Colon (tissue), 2 donors: ENCODE results near the gene VAV1.
"Not testable (repeated sequence)": the region's sequence is repeated elsewhere in the genome, so short reads cannot be mapped to it uniquely, and the experiment has no call there.

Experiments used
- FAIRE-seq: peaks from 2 replicates; lab custom pipeline; 2012; peaks lifted over from hg19 to GRCh38; lab: Jason Lieb, UNC
- donor health status: control.
- donor health status: control.

The VAV1 gene

GRCh38 chr19:6819323-6819722, 46.8 kb downstream of the VAV1 start:
- FAIRE-seq: no peak

- no peak for FAIRE-seq
Measured at GRCh38 chr19:6820237-6820636, 47.7 kb downstream of the VAV1 start.

DNA sequence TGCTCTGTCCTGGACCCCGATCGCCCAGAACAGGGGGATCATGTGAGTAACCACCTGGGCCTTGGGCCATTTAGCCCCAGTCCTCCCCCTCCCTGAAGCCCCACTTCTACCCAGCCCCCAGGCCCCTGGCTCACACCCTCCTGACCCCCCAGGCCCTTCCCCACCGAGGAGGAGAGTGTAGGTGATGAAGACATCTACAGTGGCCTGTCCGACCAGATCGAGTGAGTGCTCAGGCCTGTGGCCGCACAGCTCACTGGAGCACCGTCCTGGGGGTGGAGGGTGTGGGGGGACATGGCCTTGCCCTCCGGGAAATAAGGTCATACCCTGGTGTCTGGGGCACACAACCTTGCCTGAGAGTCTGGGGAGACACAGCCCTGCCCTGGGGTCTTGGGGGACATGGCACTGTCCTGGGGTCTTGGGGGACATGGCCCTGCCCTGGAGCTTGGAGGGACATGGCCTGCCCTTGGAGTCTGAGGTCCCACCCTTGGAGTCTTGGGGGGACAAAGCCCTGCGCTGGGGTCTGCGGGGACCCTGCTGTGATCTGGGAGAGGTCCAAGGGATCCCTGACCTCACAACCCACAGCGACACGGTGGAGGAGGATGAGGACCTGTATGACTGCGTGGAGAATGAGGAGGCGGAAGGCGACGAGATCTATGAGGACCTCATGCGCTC, 49.3 kb downstream of the VAV1 start:
- no peak for FAIRE-seq

DNA sequence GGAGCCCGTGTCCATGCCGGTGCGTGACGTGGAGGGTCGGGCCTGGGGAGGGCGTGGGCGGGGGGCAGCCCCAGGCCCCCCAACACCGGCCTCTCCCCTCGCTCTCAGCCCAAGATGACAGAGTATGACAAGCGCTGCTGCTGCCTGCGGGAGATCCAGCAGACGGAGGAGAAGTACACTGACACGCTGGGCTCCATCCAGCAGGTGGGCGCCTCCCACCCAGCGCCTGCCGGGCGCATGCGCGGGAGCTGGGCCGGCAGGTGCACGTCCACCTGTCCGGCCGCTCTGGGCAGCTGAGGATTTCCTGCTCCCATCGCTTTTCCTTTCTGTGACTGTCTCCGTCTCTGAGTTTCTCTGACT, 49.8 kb downstream of the VAV1 start:
- FAIRE-seq: no peak

DNA sequence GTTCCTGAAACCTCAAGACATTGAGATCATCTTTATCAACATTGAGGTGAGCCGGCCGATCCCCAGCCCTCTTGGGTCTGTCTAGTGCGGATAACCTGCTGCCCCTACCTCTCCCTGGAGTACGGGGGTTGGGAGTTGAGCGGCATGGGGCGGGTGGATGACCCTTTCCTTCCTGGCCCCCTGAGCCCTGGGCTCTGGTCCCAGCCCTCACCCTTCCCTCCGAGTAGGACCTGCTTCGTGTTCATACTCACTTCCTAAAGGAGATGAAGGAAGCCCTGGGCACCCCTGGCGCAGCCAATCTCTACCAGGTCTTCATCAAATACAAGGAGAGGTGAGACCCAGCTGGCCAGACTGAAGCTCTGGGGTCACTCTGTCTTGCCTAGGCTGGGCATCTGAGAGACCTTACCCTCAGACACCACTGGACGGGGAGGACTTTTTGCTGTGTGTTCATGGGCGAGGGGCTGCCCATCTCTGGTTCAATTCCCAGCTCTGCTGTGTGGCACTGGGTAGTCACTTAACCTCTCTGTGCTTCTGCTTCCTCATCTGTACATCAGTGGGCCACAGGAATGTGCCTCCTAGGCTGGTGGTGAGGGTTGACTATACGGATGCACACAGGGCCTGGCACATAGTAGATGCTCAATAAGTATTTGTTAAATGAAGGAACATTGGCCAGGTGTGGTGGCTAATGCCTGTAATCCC, 52.7 kb downstream of the VAV1 start:
- FAIRE-seq: no peak

GRCh38 chr19:6826281-6826920, 53.9 kb downstream of the VAV1 start:
- FAIRE-seq: no peak

GRCh38 chr19:6828306-6828697, 55.8 kb downstream of the VAV1 start:
- no peak for FAIRE-seq

GRCh38 chr19:6828698-6829633, 56.5 kb downstream of the VAV1 start:
- no peak for FAIRE-seq

GRCh38 chr19:6829829-6830228, 57.3 kb downstream of the VAV1 start:
- FAIRE-seq: not testable (repeated sequence)

DNA sequence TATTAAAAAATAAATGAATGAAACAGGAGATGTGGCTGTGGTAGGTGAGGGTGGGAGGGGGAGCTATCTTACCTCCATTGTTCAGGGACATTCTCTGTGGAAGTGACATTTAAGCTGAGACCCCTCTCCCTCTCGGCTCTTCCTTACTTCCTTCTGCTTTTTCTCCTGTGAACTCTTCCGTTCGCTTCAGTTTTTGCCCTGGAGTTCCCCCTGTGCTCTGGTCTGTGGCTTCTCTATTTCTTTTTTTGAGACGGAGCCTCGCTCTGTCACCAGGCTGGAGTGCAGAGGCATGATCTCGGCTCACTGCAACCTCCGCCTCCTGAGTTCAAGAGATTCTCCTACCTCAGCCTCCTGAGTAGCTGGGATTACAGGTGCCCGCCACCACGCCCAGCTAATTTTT, 58.6 kb downstream of the VAV1 start:
- FAIRE-seq: not testable (repeated sequence)

DNA sequence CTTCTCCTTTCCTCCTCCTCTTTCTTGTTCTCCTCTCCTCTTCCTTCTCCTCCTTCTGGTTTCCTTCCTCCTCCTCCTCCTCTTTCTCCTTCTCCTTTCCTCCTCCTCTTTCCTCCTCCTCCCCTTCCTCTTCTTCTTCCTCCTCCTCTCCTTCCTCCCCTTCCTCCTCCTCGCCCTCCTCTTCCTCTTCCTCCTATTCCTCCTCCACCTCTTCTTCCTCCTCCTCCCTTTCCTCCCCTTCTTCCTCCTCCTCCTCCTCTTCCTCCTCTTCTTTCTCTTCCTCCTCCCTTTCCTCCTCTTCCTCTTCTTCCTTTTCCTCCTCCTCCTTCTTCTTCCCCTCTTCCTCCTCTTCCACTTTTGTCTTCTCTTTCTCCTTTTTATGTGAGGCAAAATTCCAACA, 59.9 kb downstream of the VAV1 start:
- no peak for FAIRE-seq

DNA sequence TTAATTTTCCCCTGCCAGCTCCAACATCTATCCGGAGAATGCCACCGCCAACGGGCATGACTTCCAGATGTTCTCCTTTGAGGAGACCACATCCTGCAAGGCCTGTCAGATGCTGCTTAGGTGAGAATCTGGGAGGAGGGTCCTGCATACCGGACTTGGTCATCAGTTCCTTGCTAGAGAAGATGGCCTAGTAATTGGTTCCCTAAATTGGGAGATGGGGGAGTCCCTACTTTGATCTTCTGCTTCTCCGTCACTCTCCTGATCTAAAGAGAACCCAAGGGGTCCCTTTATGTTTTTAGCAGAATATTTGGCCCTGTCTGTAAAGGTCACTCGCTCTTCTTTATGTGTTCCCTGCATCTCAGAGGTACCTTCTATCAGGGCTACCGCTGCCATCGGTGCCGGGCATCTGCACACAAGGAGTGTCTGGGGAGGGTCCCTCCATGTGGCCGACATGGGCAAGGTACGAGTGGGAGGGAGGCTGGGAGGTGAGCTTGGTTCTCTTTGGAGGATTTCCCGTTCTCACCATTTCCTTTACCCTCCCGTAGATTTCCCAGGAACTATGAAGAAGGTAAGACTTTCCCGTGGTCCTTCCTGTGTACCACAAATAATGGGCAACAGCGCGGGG, 60.8 kb downstream of the VAV1 start:
- FAIRE-seq: no peak

DNA sequence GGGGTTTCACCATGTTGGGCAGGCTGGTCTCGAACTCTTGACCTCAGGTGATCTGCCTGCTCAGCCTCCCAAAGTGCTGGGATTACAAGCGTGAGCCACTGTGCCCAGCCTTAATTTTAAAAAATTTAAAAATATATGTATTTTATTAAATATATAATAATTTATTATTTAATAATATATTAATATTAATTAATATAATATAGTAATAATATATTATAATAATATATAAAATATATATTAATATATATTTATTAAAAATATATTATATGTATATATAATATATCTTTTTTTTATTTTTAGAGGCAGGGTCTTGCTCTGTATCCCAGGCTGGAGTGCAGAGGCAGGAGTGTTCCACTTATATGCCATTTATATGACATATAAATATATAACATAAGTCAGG, 61.9 kb downstream of the VAV1 start:
- FAIRE-seq: peak; percentile 61

DNA sequence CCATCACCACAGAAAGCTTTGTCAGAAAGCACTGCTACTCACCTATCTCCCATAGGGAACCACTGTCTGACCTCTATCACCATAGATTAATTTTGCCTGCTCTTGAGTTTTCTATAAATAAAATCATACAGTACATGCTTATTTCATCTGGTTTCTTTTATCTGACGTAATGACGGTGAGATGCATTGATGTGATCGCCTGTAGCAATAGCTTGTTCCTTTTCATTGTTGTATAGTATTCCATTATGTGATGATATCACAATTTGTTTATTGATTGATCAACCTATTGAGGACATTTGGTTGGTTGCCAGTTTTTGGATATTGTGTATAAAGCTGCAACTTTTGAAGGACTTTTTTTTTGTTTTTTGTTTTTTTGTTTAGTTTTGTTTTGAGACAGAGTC, 63.0 kb downstream of the VAV1 start:
- no peak for FAIRE-seq

GRCh38 chr19:6837525-6837924, 65.0 kb downstream of the VAV1 start:
- FAIRE-seq: no peak

- no peak for FAIRE-seq
Measured at GRCh38 chr19:6838062-6838655, 65.7 kb downstream of the VAV1 start.

GRCh38 chr19:6842871-6843607, 70.5 kb downstream of the VAV1 start:
- no peak for FAIRE-seq

DNA sequence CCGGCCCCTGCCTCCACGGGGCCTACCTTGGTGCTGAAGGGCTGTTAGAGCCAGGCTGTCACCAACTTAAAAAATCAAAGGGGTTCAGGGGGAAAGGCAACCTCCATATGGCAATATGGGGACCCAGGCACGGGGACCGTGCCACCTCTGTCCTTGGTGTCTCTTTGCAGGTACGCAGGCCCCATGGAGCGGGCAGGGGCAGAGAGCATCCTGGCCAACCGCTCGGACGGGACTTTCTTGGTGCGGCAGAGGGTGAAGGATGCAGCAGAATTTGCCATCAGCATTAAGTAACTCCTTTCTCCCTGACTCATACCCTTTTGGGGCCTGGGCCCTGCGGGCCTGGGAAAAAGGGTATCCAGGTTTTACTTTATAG, 75.3 kb downstream of the VAV1 start:
- FAIRE-seq: no peak

DNA sequence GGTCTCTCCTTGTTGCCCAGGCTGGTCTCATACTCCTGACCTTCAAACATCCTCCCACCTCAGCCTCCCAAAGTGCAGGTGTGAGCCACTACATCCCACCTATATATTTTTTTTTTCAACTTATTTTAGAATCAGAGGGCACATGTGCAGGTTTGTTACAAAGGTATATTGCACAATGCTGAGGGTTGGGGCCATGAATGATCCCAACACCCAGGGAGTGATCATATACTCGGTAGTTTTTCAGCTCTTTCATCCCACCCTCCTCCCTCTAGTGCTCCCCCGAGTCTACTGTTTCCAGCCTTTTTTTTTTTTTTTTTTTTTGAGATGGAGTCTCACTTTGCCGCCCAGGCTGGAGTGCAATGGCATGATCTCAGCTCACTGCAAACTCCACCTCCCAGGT, 76.5 kb downstream of the VAV1 start:
- FAIRE-seq: no peak

GRCh38 chr19:6849876-6850275, 77.4 kb downstream of the VAV1 start:
- FAIRE-seq: no peak

DNA sequence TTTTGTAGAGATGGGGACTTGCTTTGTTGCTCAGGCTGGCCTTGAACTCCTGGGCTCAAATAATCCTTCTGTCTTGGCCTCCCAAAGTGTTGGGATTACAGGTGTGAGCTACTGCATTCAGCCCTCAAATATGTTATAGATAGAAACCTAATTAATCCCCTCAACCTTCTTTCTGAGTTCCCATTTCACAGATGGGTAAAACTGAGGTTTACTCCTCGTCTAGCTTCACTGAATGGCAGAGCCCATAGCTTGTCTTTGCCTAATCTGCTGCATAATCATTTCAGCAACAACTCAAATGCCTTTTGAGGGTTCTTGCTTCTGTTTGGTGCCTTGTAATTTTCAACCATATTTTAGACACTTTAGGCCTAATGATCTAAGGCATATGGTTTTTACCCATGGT, 78.9 kb downstream of the VAV1 start:
- FAIRE-seq: no peak
